ENCODE results near the gene GNG4.

The GNG4 gene

GRCh38 chr1:235525314-235525713 is 124.3 kb downstream of the GNG4 start:
- DNase-seq, result no peak

GRCh38 chr1:235516862-235517446 is 132.6 kb downstream of the GNG4 start:
- DNase-seq, result no peak

- no peak for DNase-seq
Observed at GRCh38 chr1:235515844-235516512, 133.6 kb downstream of the GNG4 start.

DNA sequence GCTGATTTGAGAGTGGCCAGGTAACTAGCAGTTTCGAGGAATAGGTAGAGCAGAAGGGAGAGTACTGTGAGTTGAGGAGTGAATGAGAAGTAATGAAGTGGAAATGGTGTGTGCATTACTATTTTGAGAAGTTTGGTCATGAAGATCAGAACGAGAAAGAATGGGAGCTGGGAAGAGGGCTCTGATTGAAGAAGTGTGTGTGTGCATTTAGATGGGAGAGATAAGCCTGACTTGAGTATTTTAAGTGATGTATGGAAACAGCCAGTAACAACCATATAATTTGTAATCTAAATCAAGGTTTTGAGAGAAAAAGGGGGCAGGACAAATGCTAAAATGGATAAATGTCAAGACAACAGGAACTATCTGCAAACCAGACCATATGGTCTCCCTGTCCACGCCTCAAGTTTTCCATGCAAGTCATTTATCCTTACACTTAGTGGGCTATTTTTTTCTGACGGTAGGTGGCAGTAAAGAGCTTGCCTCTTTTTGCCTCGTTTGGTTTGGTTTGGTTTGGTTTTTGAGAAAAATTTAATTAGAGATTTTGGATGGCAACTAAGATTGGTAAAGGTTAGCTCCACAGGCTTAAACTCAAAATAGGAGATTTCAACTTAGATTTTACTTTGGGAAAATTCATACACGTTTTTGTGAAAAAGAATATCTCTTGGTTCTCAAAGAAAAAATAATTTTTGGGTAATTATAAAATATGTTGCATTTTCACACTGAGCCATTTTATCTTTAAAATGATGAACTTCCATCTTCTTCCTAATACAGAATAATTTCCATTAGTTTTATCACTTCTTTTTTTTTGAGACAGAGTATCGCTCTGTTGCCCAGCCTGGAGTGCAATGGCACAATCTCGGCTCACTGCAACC is 135.9 kb downstream of the GNG4 start:
- DNase-seq, result no peak

DNA sequence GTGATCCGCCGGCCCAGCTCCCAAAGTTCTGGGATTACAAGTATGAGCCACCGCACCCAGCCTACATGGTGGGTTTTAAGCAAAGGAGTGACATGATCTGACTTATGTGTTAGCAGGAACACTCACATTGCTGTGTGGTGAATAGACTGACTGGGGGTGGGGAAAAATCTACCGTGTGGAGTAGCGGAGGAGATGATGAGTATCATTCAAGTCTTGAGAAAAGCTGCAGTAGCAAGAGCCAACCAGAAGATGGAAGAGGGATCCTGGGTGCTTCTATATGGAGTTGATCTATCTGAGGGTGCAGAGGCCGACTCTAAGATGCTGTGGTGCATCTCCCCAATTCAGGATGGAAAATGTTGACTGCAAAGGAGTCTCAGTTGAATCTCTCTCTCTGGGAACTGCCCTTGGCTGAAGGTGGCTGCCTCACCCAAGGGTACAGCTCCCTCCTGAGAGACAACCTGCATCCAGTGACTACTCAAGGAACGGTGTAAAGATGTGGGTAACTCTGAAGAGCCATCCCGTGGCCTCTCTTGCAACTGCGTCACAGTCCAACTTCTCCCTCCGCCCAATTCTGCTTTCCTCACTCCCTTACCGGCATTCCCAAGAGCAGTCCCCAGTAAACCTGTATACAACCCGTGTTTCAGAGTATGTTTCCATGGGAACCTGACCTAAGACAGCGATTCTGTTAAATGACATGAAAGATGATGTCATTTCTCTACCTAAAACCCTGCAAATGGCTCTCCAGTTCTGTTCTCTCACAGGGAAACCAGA is 137.9 kb downstream of the GNG4 start:
- DNase-seq, result no peak

DNA sequence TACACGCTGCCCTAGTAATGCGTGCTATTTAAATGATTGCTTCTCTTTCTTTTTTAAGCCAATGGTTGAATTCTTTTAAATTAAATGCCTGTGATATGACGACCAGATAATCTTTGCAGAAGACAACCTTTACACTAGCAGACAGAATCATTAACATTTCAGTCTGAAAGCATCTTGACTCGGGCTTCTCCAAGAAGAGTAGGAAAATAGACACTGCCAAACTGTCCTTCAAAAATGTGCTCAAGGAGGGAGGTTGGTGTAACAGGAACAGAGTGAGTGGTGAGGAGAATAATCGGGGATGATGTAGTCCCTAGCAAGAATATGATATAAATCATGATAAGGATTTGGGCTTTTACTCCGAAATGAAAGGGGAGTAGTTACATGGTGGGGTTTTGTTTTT is 138.8 kb downstream of the GNG4 start:
- DNase-seq, result no peak

GRCh38 chr1:235507623-235508022 is 142.0 kb downstream of the GNG4 start:
- no peak for DNase-seq

DNA sequence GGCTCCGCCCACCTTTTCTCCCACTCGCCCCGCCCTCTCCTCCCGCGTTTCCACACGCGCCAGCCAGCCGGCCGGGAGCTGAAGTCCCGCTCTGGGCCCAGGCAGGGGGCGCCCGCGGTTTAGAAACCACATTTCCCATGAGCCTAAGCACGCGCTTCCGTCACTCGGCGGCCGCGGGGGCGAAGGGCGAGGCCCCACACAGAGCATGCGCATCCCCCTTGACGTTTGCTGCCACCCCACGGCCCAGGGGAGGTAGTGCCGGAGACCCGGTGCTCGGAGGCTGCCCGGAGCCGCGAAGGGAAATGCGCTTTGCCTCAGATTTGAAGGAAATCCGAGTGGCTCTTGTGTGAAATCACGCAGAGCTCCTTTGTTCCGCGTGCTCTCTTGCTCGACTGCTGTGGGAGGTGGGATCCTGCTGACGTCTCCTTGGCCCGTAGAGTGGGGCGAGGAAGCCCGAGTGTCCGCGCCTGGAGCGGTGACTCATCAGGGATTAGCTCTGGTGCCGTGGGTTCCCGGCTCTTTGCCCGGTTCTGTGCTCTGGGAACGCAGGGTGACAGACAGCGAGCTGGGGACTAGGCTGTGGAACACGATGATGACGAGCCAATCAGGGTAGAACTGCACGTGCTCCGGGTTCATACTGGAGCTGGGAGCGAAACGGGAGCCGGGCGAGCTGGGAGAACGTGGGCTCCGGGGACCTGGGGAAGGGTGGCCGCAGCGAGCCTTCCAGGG is 144.9 kb downstream of the GNG4 start:
- peak; percentile 98 for DNase-seq

DNA sequence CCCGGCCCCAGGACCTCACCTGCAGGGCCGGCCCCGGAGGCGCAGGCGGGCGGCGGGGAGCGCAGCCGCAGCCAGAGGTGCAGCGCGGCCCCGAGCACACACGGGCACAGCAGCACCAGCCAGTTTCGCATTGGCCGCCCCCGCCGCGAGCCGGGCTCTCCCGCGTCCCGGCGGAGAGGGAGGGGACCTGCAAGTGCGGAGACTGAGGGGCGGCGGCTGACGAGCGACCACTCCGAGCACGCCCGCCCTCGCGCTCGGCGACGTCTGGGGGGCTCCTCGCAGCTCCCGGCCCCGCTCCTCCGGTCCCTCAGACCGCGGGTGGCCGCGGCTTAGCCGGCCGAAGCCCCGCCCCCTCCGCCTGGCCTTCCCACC is 145.5 kb downstream of the GNG4 start, which contains the start of gene B3GALNT2:
Gene B3GALNT2 (minus strand): TSS at position 331 of the 372 bp plus-strand sequence. CDS start 200 bp downstream, at position 131.
- DNase-seq, result no peak

- peak; percentile 13 for DNase-seq
Observed at GRCh38 chr1:235503403-235504121, 146.0 kb downstream of the GNG4 start.

DNA sequence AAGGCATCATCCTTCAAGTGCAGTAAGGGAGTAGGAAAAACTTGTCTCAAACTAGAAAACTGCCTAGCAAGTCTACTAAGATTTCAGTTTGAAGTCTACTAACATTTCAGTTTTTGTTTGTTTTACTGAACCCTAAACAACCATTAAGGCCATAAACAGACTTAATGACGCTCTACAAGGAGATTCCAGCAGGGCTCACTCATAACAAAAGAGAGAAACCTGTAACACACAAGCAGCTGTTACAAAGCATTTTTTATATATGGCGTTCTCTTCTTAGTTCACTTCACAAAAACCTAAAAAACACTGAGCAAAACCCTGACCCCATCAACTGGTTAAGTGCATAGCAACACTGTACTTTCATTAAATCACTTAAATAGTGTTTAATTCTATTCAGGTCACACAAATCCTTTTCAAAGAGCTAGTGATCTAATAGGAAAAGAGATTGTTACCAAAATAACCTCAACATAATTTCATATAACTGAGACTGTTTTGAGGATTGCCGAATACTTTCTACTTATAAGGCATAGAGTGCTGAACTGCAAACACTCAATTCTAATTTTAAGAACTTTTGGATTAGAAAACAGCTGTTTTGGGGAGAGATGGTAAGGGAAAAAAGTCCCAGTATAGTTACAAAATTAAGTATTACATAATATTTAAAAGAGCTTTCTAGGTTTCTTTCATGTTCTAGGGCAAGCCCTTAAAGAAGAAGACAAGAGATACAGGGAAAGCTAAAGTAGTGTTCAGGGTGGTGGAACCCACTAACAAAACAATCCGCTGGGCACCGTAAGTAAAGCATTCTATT is 146.8 kb downstream of the GNG4 start:
- no peak for DNase-seq

- DNase-seq, result no peak
Observed at GRCh38 chr1:235500971-235501540, 148.5 kb downstream of the GNG4 start.
